Measurements from ENCODE around the gene TSEN15. TPM values are rescaled to one million over a fixed set of nuclear protein-coding genes. Genes with fewer than 3 reads are reported as not detected.

TSEN15 gene
- total and polyA plus RNA-seq, 10 of the 15 experiments (the other 5 are each of a cell fraction or from before 2014, with no cell fraction given) = 21.1 to 136 (median 70.2) TPM

GRCh38 chr1:184082541-184083415 is 31.2 kb downstream of the TSEN15 start:
- no peak overlapping the region for H3K9ac ChIP-seq (ENCODE audit: control insufficient read depth, insufficient read depth, low read length)
- H3K36me3 ChIP-seq (ENCODE audit: control insufficient read depth in 2 of 2, insufficient read depth in 2 of 2, low read length in 1 of 2) = no peaks in the 10 kb centered on the region
- no peak overlapping the region for H3K4me2 ChIP-seq (ENCODE audit: control insufficient read depth, insufficient read depth)
- no peak overlapping the region for H3K4me3 ChIP-seq
- FAIRE-seq (no peak), DNase-seq (ENCODE audit: low read depth, low spot score) (no peak), ATAC-seq (no peak)
- in situ Hi-C loops (cut with MboI) = loop anchor here (10.0 kb wide), 1 partner anchor 582 kb away; no protein-coding TSS in a partner anchor
- no peaks in the 10 kb centered on the region for H3K4me1 ChIP-seq (ENCODE audit: control insufficient read depth, insufficient read depth, low read length)
- BruUV-seq (replicated peaks) = no TSS peak
- ChIA-PET CTCF (no interaction called here), SMC1A (ENCODE audit: uncharacterized antibody, unreplicated experiment) (interaction anchor here (0.7 kb wide), 1 partner anchor 140 kb away, joined by 3 read pairs; no protein-coding TSS in a partner anchor), POLR2A (no interaction called here), RAD21 (ENCODE audit: unreplicated experiment) (no interaction called here)
- H3K9me3 ChIP-seq (replicated peaks; ENCODE audit: control insufficient read depth, insufficient read depth, low read length) = no peaks in the 10 kb centered on the region
- TF ChIP-seq ESRRA (IDR thresholded peaks at IDR 0.05; ENCODE audit: low read length) (no peak), FOXM1 (IDR thresholded peaks at IDR 0.05; ENCODE audit: low read depth, low read length) (no peak), SREBF1 (IDR thresholded peaks at IDR 0.05; ENCODE audit: low read length) (no peak)
- no peak overlapping the region for H2AFZ ChIP-seq (ENCODE audit: control insufficient read depth, low read depth, low read length)
- intact Hi-C loops (cut with micrococcal nuclease; ENCODE audit: unreplicated experiment) = no loop called here
- H3K27ac ChIP-seq (ENCODE audit: control insufficient read depth, insufficient read depth) = no peak overlapping the region
- no peaks in the 10 kb centered on the region for H3K27me3 ChIP-seq (replicated peaks in 1 of 2; ENCODE audit: control insufficient read depth in 2 of 2, insufficient read depth in 2 of 2, low read length in 1 of 2)
- H4K20me1 ChIP-seq (ENCODE audit: control insufficient read depth, insufficient read depth) = no peaks in the 10 kb centered on the region
- no peaks in the 10 kb centered on the region for H3K79me2 ChIP-seq (ENCODE audit: control insufficient read depth, insufficient read depth, low read length)
- WGBS (ENCODE audit: insufficient coverage, insufficient replicate concordance, low lambda C conversion rate, missing lambda C conversion rate) = 81% methylated on average over 5 of the region's 5 CpGs

- Histone ChIP-seq H3K9ac (ENCODE audit: control insufficient read depth, insufficient read depth, low read length) (no peak overlapping the region), H3K4me3 (no peak overlapping the region), H3K36me3 (ENCODE audit: control insufficient read depth in 2 of 2, insufficient read depth in 2 of 2, low read length in 1 of 2) (no peaks in the 10 kb centered on the region), H2AFZ (ENCODE audit: control insufficient read depth, low read depth, low read length) (no peak overlapping the region), H3K4me1 (ENCODE audit: control insufficient read depth, insufficient read depth, low read length) (no peaks in the 10 kb centered on the region), H3K4me2 (ENCODE audit: control insufficient read depth, insufficient read depth) (no peak overlapping the region), H3K27ac (ENCODE audit: control insufficient read depth, insufficient read depth) (no peak overlapping the region), H3K27me3 (replicated peaks in 1 of 2; ENCODE audit: control insufficient read depth in 2 of 2, insufficient read depth in 2 of 2, low read length in 1 of 2) (no peaks in the 10 kb centered on the region), H3K9me3 (replicated peaks; ENCODE audit: control insufficient read depth, insufficient read depth, low read length) (no peaks in the 10 kb centered on the region), H3K79me2 (ENCODE audit: control insufficient read depth, insufficient read depth, low read length) (no peaks in the 10 kb centered on the region), H4K20me1 (ENCODE audit: control insufficient read depth, insufficient read depth) (no peaks in the 10 kb centered on the region)
- in situ Hi-C loops (cut with MboI) (loop anchor here (10.0 kb wide), 1 partner anchor 579 kb away; no protein-coding TSS in a partner anchor), intact Hi-C loops (cut with micrococcal nuclease; ENCODE audit: unreplicated experiment) (no loop called here)
- DNase-seq (ENCODE audit: low read depth, low spot score) (no peak), ATAC-seq (no peak), FAIRE-seq (no peak)
- ChIA-PET SMC1A (ENCODE audit: uncharacterized antibody, unreplicated experiment) (interaction anchor here (0.8 kb wide), 1 partner anchor 11 kb away, joined by 4 read pairs; no protein-coding TSS in a partner anchor), POLR2A (interaction anchor here (0.6 kb wide), 1 partner anchor 77 kb away, joined by 3 read pairs; no protein-coding TSS in a partner anchor), CTCF (interaction anchor here (2.3 kb wide), 1 partner anchor 137 kb away, joined by 7 read pairs; no protein-coding TSS in a partner anchor), RAD21 (ENCODE audit: unreplicated experiment) (interaction anchor here (1.1 kb wide), 1 partner anchor 9 kb away, joined by 3 read pairs; no protein-coding TSS in a partner anchor)
- TF ChIP-seq BCL11A (IDR thresholded peaks at IDR 0.05; ENCODE audit: low read depth, low read length) (no peak), POU2F2 (IDR thresholded peaks at IDR 0.05; ENCODE audit: borderline replicate concordance, low read depth, low read length) (no peak)
- no TSS peak for BruUV-seq (replicated peaks)
Measured at GRCh38 chr1:184085667-184086066, 34.1 kb downstream of the TSEN15 start.
